ENCODE measurements around the gene SPATA46.

- TF ChIP-seq CTCF (conservative IDR thresholded peaks at IDR 0.05; ENCODE audit: low read length) (no peak), EZH2phosphoT487 (IDR thresholded peaks at IDR 0.05; ENCODE audit: borderline replicate concordance) (no peak)
Measured at GRCh38 chr1:162370721-162371120, 5.9 kb downstream of the SPATA46 start.
